ENCODE results near the gene B3GALT5. TPM values are rescaled to one million over a fixed set of nuclear protein-coding genes. Genes with fewer than 3 reads are reported as not detected.

B3GALT5 gene
- total and polyA plus RNA-seq, 9 donors: 0.08 to 0.84 (median 0.24) TPM

GRCh38 chr21:39602793-39603192 is 9.9 kb upstream of the B3GALT5 start:
- no peak overlapping the region for H3K4me3 ChIP-seq (ENCODE audit: low read length)
- no peak for DNase-seq
- H3K9me3 ChIP-seq (replicated peaks; ENCODE audit: control insufficient read depth, low read depth, low read length): no peaks in the 10 kb centered on the region
- H3K36me3 ChIP-seq (ENCODE audit: control insufficient read depth, insufficient read depth, low read length): no peaks in the 10 kb centered on the region
- H3K27ac ChIP-seq (ENCODE audit: low read length): no peak overlapping the region
- H3K4me1 ChIP-seq (ENCODE audit: control insufficient read depth, insufficient read depth, low read length): no peaks in the 10 kb centered on the region
- WGBS (ENCODE audit: insufficient coverage): no CpG with 5 or more reads among the region's 4 CpGs
- no peaks in the 10 kb centered on the region for H3K27me3 ChIP-seq (ENCODE audit: control insufficient read depth, insufficient read depth, low read length)

DNA sequence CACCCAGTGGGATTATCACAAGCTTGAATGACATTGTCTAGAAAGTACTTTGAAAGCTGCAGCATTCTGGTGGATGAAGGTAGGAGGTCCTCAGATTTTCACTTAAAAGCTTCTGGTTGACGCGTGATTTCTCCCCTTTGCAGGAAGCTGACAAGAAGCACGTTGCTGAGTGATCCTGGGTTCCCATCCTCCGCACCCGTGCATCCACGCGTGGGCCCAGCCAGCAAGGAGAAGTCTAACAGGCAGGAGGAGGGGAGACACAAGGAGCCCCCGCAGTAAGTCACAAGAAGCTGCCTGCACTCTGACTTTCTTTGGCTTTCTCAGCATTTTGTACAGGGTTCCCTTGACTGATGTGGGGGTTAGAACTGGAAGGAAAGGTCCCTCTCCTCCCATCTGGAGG is 7.8 kb upstream of the B3GALT5 start:
- no peak for DNase-seq
- Histone ChIP-seq H3K27me3 (ENCODE audit: control insufficient read depth, insufficient read depth, low read length) (no peaks in the 10 kb centered on the region), H3K4me1 (ENCODE audit: control insufficient read depth, insufficient read depth, low read length) (no peaks in the 10 kb centered on the region), H3K4me3 (ENCODE audit: low read length) (no peak overlapping the region), H3K27ac (ENCODE audit: low read length) (no peak overlapping the region), H3K9me3 (replicated peaks; ENCODE audit: control insufficient read depth, low read depth, low read length) (no peaks in the 10 kb centered on the region), H3K36me3 (ENCODE audit: control insufficient read depth, insufficient read depth, low read length) (no peaks in the 10 kb centered on the region)
- WGBS (ENCODE audit: insufficient coverage): 93% methylated on average over 7 of the region's 8 CpGs

DNA sequence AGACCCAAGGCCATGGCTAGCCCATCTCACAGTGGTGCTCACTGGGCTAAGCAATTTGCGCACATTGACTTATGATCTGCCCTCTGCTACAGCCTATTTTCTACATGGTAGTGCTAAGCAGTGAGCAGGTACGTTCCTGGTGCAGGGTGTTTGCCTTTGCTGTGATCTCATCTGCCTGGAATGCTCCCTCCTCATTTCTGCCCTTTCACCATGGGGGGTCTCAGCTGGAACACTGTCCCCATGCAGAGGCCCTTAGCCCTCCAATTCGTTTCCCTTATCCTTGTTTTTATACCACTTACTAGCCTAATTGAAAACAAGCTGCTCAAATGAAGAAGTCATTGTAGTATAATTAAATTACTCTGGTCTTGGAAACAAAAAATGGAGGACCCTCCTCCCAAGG is 2.0 kb upstream of the B3GALT5 start:
- H3K4me3 ChIP-seq (ENCODE audit: low read length): no peak overlapping the region
- no peak for DNase-seq
- no peaks in the 10 kb centered on the region for H3K9me3 ChIP-seq (replicated peaks; ENCODE audit: control insufficient read depth, low read depth, low read length)
- WGBS (ENCODE audit: insufficient coverage): 80% methylated on average over 2 of the region's 3 CpGs
- peaks cover 30% of the 10 kb centered on the region for H3K27me3 ChIP-seq (ENCODE audit: control insufficient read depth, insufficient read depth, low read length)
- no peak overlapping the region for H3K27ac ChIP-seq (ENCODE audit: low read length)
- no peaks in the 10 kb centered on the region for H3K36me3 ChIP-seq (ENCODE audit: control insufficient read depth, insufficient read depth, low read length)
- H3K4me1 ChIP-seq (ENCODE audit: control insufficient read depth, insufficient read depth, low read length): peaks cover 12% of the 10 kb centered on the region

- 10% methylated on average over 14 of the region's 19 CpGs for WGBS (ENCODE audit: insufficient coverage)
- Histone ChIP-seq H3K36me3 (ENCODE audit: control insufficient read depth, insufficient read depth, low read length) (no peaks in the 10 kb centered on the region), H3K27me3 (ENCODE audit: control insufficient read depth, insufficient read depth, low read length) (peaks cover 30% of the 10 kb centered on the region), H3K27ac (ENCODE audit: low read length) (no peak overlapping the region), H3K4me3 (ENCODE audit: low read length) (no peak overlapping the region), H3K4me1 (ENCODE audit: control insufficient read depth, insufficient read depth, low read length) (peaks cover 12% of the 10 kb centered on the region), H3K9me3 (replicated peaks; ENCODE audit: control insufficient read depth, low read depth, low read length) (no peaks in the 10 kb centered on the region)
- DNase-seq: no peak
Observed at GRCh38 chr21:39611551-39612190, 1.1 kb upstream of the B3GALT5 start.

GRCh38 chr21:39613041-39613934 is 548 bp downstream of the B3GALT5 start:
- DNase-seq: no peak
- no peaks in the 10 kb centered on the region for H3K9me3 ChIP-seq (replicated peaks; ENCODE audit: control insufficient read depth, low read depth, low read length)
- 0% methylated on average over 5 of the region's 47 CpGs for WGBS (ENCODE audit: insufficient coverage)
- H3K36me3 ChIP-seq (ENCODE audit: control insufficient read depth, insufficient read depth, low read length): no peaks in the 10 kb centered on the region
- peaks cover 12% of the 10 kb centered on the region for H3K4me1 ChIP-seq (ENCODE audit: control insufficient read depth, insufficient read depth, low read length)
- H3K27me3 ChIP-seq (ENCODE audit: control insufficient read depth, insufficient read depth, low read length): peaks cover 30% of the 10 kb centered on the region
- H3K27ac ChIP-seq (ENCODE audit: low read length): no peak overlapping the region
- H3K4me3 ChIP-seq (ENCODE audit: low read length): no peak overlapping the region

GRCh38 chr21:39616211-39616772 is 3.6 kb downstream of the B3GALT5 start:
- no peaks in the 10 kb centered on the region for H3K9me3 ChIP-seq (replicated peaks; ENCODE audit: control insufficient read depth, low read depth, low read length)
- no CpG with 5 or more reads among the region's 5 CpGs for WGBS (ENCODE audit: insufficient coverage)
- H3K4me1 ChIP-seq (ENCODE audit: control insufficient read depth, insufficient read depth, low read length): peaks cover 12% of the 10 kb centered on the region
- DNase-seq: no peak
- H3K27ac ChIP-seq (ENCODE audit: low read length): no peak overlapping the region
- no peak overlapping the region for H3K4me3 ChIP-seq (ENCODE audit: low read length)
- no peaks in the 10 kb centered on the region for H3K36me3 ChIP-seq (ENCODE audit: control insufficient read depth, insufficient read depth, low read length)
- H3K27me3 ChIP-seq (ENCODE audit: control insufficient read depth, insufficient read depth, low read length): peaks cover 30% of the 10 kb centered on the region

DNA sequence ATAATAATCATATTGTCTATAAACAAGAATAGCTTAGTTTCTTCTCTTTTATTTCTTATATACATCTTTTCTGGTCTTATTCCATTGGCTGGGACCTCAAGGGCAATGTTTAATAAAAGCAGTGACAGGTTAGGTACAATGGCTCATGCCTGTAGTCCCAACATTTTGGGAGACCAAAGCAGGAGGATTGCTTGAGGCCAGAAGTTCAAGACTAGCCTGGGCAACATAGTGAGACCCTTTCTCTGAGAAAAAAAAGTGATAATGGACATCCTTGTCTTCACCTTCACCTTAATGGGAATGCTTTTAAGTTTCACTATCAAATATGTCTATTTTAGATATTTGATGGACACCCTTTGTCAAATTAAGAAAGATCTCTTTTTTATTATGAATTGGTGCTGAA is 8.1 kb downstream of the B3GALT5 start:
- no peak for DNase-seq
- H3K36me3 ChIP-seq (ENCODE audit: control insufficient read depth, insufficient read depth, low read length): no peaks in the 10 kb centered on the region
- no peaks in the 10 kb centered on the region for H3K4me1 ChIP-seq (ENCODE audit: control insufficient read depth, insufficient read depth, low read length)
- H3K9me3 ChIP-seq (replicated peaks; ENCODE audit: control insufficient read depth, low read depth, low read length): peaks cover 3% of the 10 kb centered on the region
- H3K27me3 ChIP-seq (ENCODE audit: control insufficient read depth, insufficient read depth, low read length): no peaks in the 10 kb centered on the region
- H3K27ac ChIP-seq (ENCODE audit: low read length): no peak overlapping the region
- H3K4me3 ChIP-seq (ENCODE audit: low read length): no peak overlapping the region

DNA sequence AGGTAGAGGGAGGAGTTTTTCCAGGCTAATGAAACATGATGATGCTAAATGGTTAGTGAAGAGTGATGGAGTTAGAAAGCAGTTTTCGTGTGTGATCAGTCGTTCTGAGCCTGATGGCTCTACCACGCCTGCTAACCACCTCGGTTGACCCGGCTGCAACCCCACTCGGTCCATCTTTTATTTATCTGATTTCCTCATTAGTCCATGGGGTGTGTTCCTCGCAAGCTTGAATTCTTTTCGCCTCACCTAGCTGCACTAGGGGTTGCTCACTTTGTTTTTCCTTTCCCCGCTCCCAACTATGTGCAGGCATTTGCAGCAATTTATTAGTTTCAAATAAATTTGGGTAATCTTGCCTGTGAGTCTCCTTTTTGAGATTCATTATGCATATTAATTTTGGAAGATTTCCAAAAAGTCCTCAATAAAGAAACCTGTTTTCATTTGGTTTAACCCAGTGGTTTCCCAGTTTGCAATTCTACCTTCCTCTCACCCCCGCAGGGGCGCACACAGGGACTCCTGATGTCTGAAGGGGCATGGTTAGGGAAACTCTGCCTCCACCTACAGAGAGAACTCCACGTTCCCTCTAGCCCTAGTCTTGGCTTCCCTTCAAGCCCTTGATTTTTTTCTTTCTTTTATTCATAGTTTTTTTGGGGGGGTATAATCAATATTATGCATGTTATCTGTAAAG is 12.6 kb downstream of the B3GALT5 start:
- WGBS (ENCODE audit: insufficient coverage): 63% methylated on average over 5 of the region's 12 CpGs
- no peak for DNase-seq
- no peaks in the 10 kb centered on the region for H3K27me3 ChIP-seq (ENCODE audit: control insufficient read depth, insufficient read depth, low read length)
- H3K27ac ChIP-seq (ENCODE audit: low read length): no peak overlapping the region
- no peaks in the 10 kb centered on the region for H3K36me3 ChIP-seq (ENCODE audit: control insufficient read depth, insufficient read depth, low read length)
- no peak overlapping the region for H3K4me3 ChIP-seq (ENCODE audit: low read length)
- peaks cover 3% of the 10 kb centered on the region for H3K9me3 ChIP-seq (replicated peaks; ENCODE audit: control insufficient read depth, low read depth, low read length)
- no peaks in the 10 kb centered on the region for H3K4me1 ChIP-seq (ENCODE audit: control insufficient read depth, insufficient read depth, low read length)

DNA sequence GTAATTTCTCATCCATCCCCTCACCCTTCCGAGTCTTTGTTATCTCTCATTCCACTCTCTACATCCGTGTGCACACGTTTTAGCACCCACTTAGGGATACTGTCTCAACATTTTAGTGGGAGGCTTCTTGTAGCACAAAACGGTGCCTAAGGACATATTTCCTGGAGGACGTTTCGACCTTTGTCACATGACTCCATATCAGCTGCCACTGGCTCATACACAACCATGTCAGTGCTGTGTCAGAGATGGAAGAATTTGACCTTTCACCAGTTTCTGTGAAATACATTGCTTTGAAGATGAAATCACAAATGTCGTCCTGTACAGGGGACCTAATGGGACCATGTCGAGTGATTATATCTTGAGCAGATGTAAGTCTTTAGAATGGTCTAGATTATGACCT is 15.6 kb downstream of the B3GALT5 start:
- Histone ChIP-seq H3K4me1 (ENCODE audit: control insufficient read depth, insufficient read depth, low read length) (no peaks in the 10 kb centered on the region), H3K27me3 (ENCODE audit: control insufficient read depth, insufficient read depth, low read length) (no peaks in the 10 kb centered on the region), H3K36me3 (ENCODE audit: control insufficient read depth, insufficient read depth, low read length) (no peaks in the 10 kb centered on the region), H3K4me3 (ENCODE audit: low read length) (no peak overlapping the region), H3K27ac (ENCODE audit: low read length) (no peak overlapping the region), H3K9me3 (replicated peaks; ENCODE audit: control insufficient read depth, low read depth, low read length) (peaks cover 2% of the 10 kb centered on the region)
- no peak for DNase-seq
- WGBS (ENCODE audit: insufficient coverage): 82% methylated on average over 3 of the region's 8 CpGs

DNA sequence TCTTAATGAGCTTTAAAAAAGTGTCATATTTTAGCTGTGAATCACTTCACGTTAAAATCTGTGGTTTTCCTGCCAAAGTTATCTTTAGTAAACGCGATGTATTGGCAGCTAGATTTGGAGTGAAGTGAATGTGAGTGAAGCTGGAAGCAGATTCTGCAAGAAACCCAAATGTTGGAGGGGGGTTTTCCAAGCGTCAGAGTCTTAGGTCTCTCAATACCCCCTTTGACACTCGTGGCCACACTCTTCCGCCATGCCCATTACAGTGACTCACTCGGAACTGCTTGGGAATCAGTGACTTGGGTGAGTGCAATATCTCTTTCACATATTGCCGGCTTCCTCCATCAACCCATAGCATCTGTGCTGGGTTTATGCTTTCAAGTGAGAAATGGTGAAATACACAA is 17.5 kb downstream of the B3GALT5 start:
- Histone ChIP-seq H3K36me3 (ENCODE audit: control insufficient read depth, insufficient read depth, low read length) (no peaks in the 10 kb centered on the region), H3K4me3 (ENCODE audit: low read length) (no peak overlapping the region), H3K9me3 (replicated peaks; ENCODE audit: control insufficient read depth, low read depth, low read length) (no peaks in the 10 kb centered on the region), H3K27ac (ENCODE audit: low read length) (no peak overlapping the region), H3K27me3 (ENCODE audit: control insufficient read depth, insufficient read depth, low read length) (no peaks in the 10 kb centered on the region), H3K4me1 (ENCODE audit: control insufficient read depth, insufficient read depth, low read length) (no peaks in the 10 kb centered on the region)
- DNase-seq: no peak
- WGBS (ENCODE audit: insufficient coverage): 81% methylated on average over 3 of the region's 8 CpGs

Data from muscle of leg (tissue), 11 donors.